ENCODE data around the gene UPK3A.
"Not testable (repeated sequence)": the region's sequence is repeated elsewhere in the genome, so short reads cannot be mapped to it uniquely, and the experiment has no call there.

The UPK3A gene

GRCh38 chr22:45294030-45294429 lies 9.3 kb downstream of the UPK3A start:
- Histone ChIP-seq H3K4me3 (peak overlapping the region in 3 of 10 experiments; percentile 47 to 61 (median 48); a peak in 4 of 20 replicates), H3K9ac (peak overlapping the region in 4 of 11 experiments; percentile 59 to 74 (median 67); a peak in 5 of 22 replicates), H3K4me1 (peaks cover 55 to 100% (median 92%) of the 10 kb centered on the region in 10 experiments), H3K9me3 (replicated peaks in 1 of 11) (peaks cover 0 to 10% (median 0%) of the 10 kb centered on the region in 11 experiments; a peak in 2 of 22 replicates), H3K27me3 (no peaks in the 10 kb centered on the region), H4K20me1 (no peaks in the 10 kb centered on the region), H3K36me3 (no peaks in the 10 kb centered on the region), H3K4me2 (peak overlapping the region in 9 of 11 experiments; percentile 74 to 90 (median 81); a peak in 15 of 22 replicates), H3K27ac (peak overlapping the region in 8 of 11 experiments; percentile 37 to 95 (median 94); a peak in 17 of 22 replicates)
- no peak for TF ChIP-seq Cebpa-rat (IDR thresholded peaks at IDR 0.05)

- H4K20me1 ChIP-seq; H3K27me3 ChIP-seq; H3K4me3 ChIP-seq; H3K36me3 ChIP-seq; H3K9me3 ChIP-seq (replicated peaks in 1 of 11): not testable (repeated sequence)
- H3K9ac ChIP-seq: peak overlapping the region in 5 of 11 experiments; percentile 13 to 63 (median 63); a peak in 4 of 22 replicates
- peaks cover 52 to 99% (median 88%) of the 10 kb centered on the region in 10 experiments for H3K4me1 ChIP-seq
- H3K4me2 ChIP-seq: peak overlapping the region in 6 of 11 experiments; percentile 77 to 87 (median 84); a peak in 12 of 22 replicates
- peak overlapping the region in 7 of 11 experiments; percentile 74 to 94 (median 82); a peak in 13 of 22 replicates for H3K27ac ChIP-seq
Observed at GRCh38 chr22:45295004-45295403, 10.3 kb downstream of the UPK3A start.

GRCh38 chr22:45295492-45295891 lies 10.7 kb downstream of the UPK3A start:
- Histone ChIP-seq H3K27me3 (no peaks in the 10 kb centered on the region), H3K27ac (peak overlapping the region in 9 of 11 experiments; percentile 60 to 94 (median 76); a peak in 16 of 22 replicates), H3K36me3 (no peaks in the 10 kb centered on the region), H3K9ac (peak overlapping the region in 8 of 11 experiments; percentile 5 to 70 (median 61); a peak in 11 of 22 replicates), H3K9me3 (replicated peaks in 1 of 11) (peaks cover 0 to 8% (median 0%) of the 10 kb centered on the region in 11 experiments; a peak in 2 of 22 replicates), H3K4me2 (peak overlapping the region; percentile 64 to 87 (median 83); a peak in 19 of 22 replicates), H3K4me3 (peak overlapping the region in 2 of 10 experiments; percentile 28 to 31; a peak in 2 of 20 replicates), H3K4me1 (peaks cover 52 to 99% (median 83%) of the 10 kb centered on the region in 10 experiments), H4K20me1 (no peaks in the 10 kb centered on the region)
- no peak for TF ChIP-seq Cebpa-rat (IDR thresholded peaks at IDR 0.05)

- peak in 4 of 11 experiments; percentile 31 to 63 (median 56); a peak in 5 of 22 replicates for TF ChIP-seq Cebpa-rat (IDR thresholded peaks at IDR 0.05)
- no peaks in the 10 kb centered on the region for H4K20me1 ChIP-seq
- no peaks in the 10 kb centered on the region for H3K27me3 ChIP-seq
- no peaks in the 10 kb centered on the region for H3K36me3 ChIP-seq
- H3K4me3 ChIP-seq: peak overlapping the region in 5 of 10 experiments; percentile 28 to 51 (median 31); a peak in 7 of 20 replicates
- H3K4me1 ChIP-seq: peaks cover 39 to 99% (median 75%) of the 10 kb centered on the region in 10 experiments
- peak overlapping the region; percentile 14 to 94 (median 76); a peak in 20 of 22 replicates for H3K27ac ChIP-seq
- peak overlapping the region; percentile 5 to 70 (median 58); a peak in 17 of 22 replicates for H3K9ac ChIP-seq
- H3K4me2 ChIP-seq: peak overlapping the region; percentile 64 to 87 (median 83)
- H3K9me3 ChIP-seq (replicated peaks in 1 of 11): peaks cover 0 to 8% (median 0%) of the 10 kb centered on the region in 11 experiments; a peak in 2 of 22 replicates
Observed at GRCh38 chr22:45296628-45297297, 12.0 kb downstream of the UPK3A start.

GRCh38 chr22:45298934-45299505 lies 14.3 kb downstream of the UPK3A start:
- Histone ChIP-seq H3K27ac (peak overlapping the region in 7 of 11 experiments; percentile 8 to 58 (median 40); a peak in 12 of 22 replicates), H3K27me3 (no peaks in the 10 kb centered on the region), H3K9ac (peak overlapping the region in 5 of 11 experiments; percentile 21 to 34 (median 31); a peak in 8 of 22 replicates), H3K9me3 (replicated peaks in 1 of 11) (no peaks in the 10 kb centered on the region), H4K20me1 (no peaks in the 10 kb centered on the region), H3K4me1 (peaks cover 22 to 92% (median 63%) of the 10 kb centered on the region in 10 experiments), H3K36me3 (no peaks in the 10 kb centered on the region), H3K4me2 (peak overlapping the region in 7 of 11 experiments; percentile 11 to 71 (median 57); a peak in 13 of 22 replicates), H3K4me3 (no peak overlapping the region)
- no peak for TF ChIP-seq Cebpa-rat (IDR thresholded peaks at IDR 0.05)

GRCh38 chr22:45302751-45303150 lies 18.0 kb downstream of the UPK3A start:
- H3K27ac ChIP-seq: peak overlapping the region in 2 of 11 experiments; percentile 48 to 50; a peak in 3 of 22 replicates
- H4K20me1 ChIP-seq: no peaks in the 10 kb centered on the region
- no peaks in the 10 kb centered on the region for H3K27me3 ChIP-seq
- peak overlapping the region in 4 of 11 experiments; percentile 29 to 62 (median 60); a peak in 8 of 22 replicates for H3K4me2 ChIP-seq
- no peaks in the 10 kb centered on the region for H3K36me3 ChIP-seq
- H3K4me3 ChIP-seq: no peak overlapping the region
- no peak for TF ChIP-seq Cebpa-rat (IDR thresholded peaks at IDR 0.05)
- H3K9me3 ChIP-seq (replicated peaks in 1 of 11): no peaks in the 10 kb centered on the region
- H3K4me1 ChIP-seq: peaks cover 5 to 80% (median 37%) of the 10 kb centered on the region in 10 experiments; a peak in 18 of 20 replicates
- H3K9ac ChIP-seq: no peak overlapping the region

- H3K4me3 ChIP-seq: no peak overlapping the region
- H3K4me1 ChIP-seq: peaks cover 5 to 81% (median 36%) of the 10 kb centered on the region in 10 experiments; a peak in 18 of 20 replicates
- no peak overlapping the region for H3K9ac ChIP-seq
- H3K27ac ChIP-seq: peak overlapping the region in 1 of 11 experiments; percentile 48; a peak in 1 of 22 replicates
- no peaks in the 10 kb centered on the region for H3K36me3 ChIP-seq
- peak overlapping the region in 4 of 11 experiments; percentile 1 to 62 (median 44); a peak in 4 of 22 replicates for H3K4me2 ChIP-seq
- H3K9me3 ChIP-seq (replicated peaks in 1 of 11): no peaks in the 10 kb centered on the region
- H3K27me3 ChIP-seq: no peaks in the 10 kb centered on the region
- no peaks in the 10 kb centered on the region for H4K20me1 ChIP-seq
- TF ChIP-seq Cebpa-rat (IDR thresholded peaks at IDR 0.05): no peak
Observed at GRCh38 chr22:45303181-45303580, 18.4 kb downstream of the UPK3A start.

- no peak overlapping the region for H3K4me3 ChIP-seq
- no peaks in the 10 kb centered on the region for H3K27me3 ChIP-seq
- TF ChIP-seq Cebpa-rat (IDR thresholded peaks at IDR 0.05): no peak
- no peaks in the 10 kb centered on the region for H3K36me3 ChIP-seq
- no peak overlapping the region for H3K9ac ChIP-seq
- no peaks in the 10 kb centered on the region for H4K20me1 ChIP-seq
- H3K9me3 ChIP-seq (replicated peaks in 1 of 11): no peaks in the 10 kb centered on the region
- peaks cover 18 to 76% (median 36%) of the 10 kb centered on the region in 10 experiments for H3K4me1 ChIP-seq
- no peak overlapping the region for H3K4me2 ChIP-seq
- no peak overlapping the region for H3K27ac ChIP-seq
Observed at GRCh38 chr22:45304971-45305370, 20.2 kb downstream of the UPK3A start.

Data from BLaER1 treated with 17β-estradiol and CSF1 and Interleukin-3, amounts not matched to agents 10 nM and 100 nM (cell line).